Measurements from ENCODE around the gene ABLIM3. TPM values are rescaled to one million over a fixed set of nuclear protein-coding genes. Genes with fewer than 3 reads are reported as not detected.
A peak's percentile ranks its signal among the peaks of the same experiment; 100 is the strongest.
"Not testable (repeated sequence)": the region's sequence is repeated elsewhere in the genome, so short reads cannot be mapped to it uniquely, and the experiment has no call there.

Gene ABLIM3
- total and polyA plus RNA-seq, 12 donors, result 53.6 to 189 (median 103) TPM

DNA sequence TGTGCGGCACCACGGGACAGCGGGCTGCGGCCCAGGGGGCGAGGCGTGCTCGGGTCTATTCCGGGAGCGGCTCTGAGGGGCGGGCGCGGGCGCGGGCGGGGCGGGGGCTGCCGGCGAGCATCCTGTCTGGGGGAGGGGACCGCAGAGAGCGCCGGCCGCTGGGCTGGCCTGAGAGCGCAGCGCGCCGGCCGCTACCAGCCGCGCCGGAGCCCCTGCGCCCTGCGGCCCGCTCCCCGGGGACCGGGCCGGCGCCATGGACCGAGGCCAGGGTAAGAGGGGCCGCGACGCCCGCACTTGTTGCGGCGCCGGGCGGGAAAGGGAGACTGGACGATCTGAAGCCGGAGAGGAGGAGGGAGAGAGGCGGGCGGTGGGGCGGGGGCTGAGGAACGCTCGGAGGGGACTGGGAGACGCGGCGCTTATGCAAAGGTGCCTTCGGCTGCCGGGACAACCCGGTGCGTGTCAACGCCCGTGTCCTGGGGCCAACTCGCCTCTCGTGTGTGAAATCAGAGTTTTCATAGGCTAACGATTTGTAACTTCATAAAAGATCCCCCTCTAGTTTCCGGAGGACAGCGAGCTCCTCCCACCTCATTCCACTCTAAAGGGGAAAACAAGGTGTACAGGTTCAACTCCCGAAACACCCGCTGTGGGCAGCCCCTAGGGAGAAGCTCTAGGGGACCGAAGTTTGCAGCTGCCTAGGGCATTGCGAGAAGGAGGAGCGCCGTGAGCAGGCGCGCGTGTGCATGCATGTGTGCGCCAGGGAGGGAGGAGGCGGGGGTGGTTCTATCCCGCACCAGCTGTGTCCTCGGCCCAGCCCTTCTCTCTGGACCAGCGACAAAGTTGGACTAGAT, 130.6 kb downstream of the ABLIM3 start, which contains the start of gene AFAP1L1:
TSS of gene AFAP1L1 (plus strand) at position 144 of the 848 bp plus-strand sequence. CDS start at position 254, 110 bp downstream.
- Histone ChIP-seq H3K4me1 (peaks cover 0 to 74% (median 44%) of the 10 kb centered on the region in 9 donors), H3K27ac (peak within 1 kb of the TSS; percentile 83 to 98 (median 95)), H3K36me3 (peaks cover 0 to 20% (median 0%) of the 10 kb centered on the region in 9 donors), H3K4me3 (peak within 1 kb of the TSS; percentile 58 to 88 (median 77)), H3K27me3 (peaks cover 0 to 39% (median 0%) of the 10 kb centered on the region in 7 donors), H3K9me3 (peaks cover 0 to 16% (median 12%) of the 10 kb centered on the region in 11 donors)
- DNase-seq, result peak; percentile 81 to 86
- peak; percentile 86 to 93 (median 91) for ATAC-seq
- TF ChIP-seq, protein P1, sequence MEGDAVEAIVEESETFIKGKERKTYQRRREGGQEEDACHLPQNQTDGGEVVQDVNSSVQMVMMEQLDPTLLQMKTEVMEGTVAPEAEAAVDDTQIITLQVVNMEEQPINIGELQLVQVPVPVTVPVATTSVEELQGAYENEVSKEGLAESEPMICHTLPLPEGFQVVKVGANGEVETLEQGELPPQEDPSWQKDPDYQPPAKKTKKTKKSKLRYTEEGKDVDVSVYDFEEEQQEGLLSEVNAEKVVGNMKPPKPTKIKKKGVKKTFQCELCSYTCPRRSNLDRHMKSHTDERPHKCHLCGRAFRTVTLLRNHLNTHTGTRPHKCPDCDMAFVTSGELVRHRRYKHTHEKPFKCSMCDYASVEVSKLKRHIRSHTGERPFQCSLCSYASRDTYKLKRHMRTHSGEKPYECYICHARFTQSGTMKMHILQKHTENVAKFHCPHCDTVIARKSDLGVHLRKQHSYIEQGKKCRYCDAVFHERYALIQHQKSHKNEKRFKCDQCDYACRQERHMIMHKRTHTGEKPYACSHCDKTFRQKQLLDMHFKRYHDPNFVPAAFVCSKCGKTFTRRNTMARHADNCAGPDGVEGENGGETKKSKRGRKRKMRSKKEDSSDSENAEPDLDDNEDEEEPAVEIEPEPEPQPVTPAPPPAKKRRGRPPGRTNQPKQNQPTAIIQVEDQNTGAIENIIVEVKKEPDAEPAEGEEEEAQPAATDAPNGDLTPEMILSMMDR (IDR thresholded peaks at IDR 0.05), result no peak
- WGBS, 2 donors, result 0% methylated on average over 72 to 81 of the region's 81 CpGs
- intact Hi-C loops (cut with DNase I), result loop anchor here in 4 of 10 donors (5.0 to 10.0 kb wide), 5 partner anchors 35 to 293 kb away; partner anchors contain the start of gene GRPEL2 (in 1 of the 4)

DNA sequence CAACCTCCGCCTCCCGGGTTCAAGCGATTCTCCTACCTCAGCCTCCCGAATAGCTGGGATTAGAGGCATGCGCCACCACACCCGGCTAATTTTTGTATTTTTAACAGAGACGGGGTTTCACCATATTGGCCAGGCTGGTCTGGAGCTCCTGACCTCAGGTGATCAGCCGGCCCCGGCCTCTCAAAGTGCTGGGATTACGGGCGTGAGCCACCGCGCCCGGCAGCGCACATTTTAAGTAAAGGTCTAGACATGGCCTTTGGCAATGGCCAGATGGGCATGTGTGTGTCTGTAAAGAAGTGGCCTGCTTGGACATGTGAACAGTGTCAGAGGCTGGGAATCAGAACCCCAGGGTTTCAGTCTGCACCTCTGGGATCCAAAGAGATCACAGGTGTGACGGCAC, 131.5 kb downstream of the ABLIM3 start:
- intact Hi-C loops (cut with DNase I), result loop anchor here in 4 of 10 donors (5.0 to 10.0 kb wide), 5 partner anchors 35 to 292 kb away; partner anchors contain the start of gene GRPEL2 (in 1 of the 4)
- H3K27me3 ChIP-seq, result peaks cover 0 to 39% (median 0%) of the 10 kb centered on the region in 7 donors
- peak overlapping the region; percentile 83 to 98 (median 95) for H3K27ac ChIP-seq
- 24 to 31% methylated on average over 16 of the region's 16 CpGs for WGBS, 2 donors
- H3K36me3 ChIP-seq, result peaks cover 0 to 20% (median 0%) of the 10 kb centered on the region in 9 donors
- peak in 5 of 8 donors; percentile 19 to 39 (median 26) for ATAC-seq
- DNase-seq, result not testable (repeated sequence)
- peaks cover 0 to 16% (median 12%) of the 10 kb centered on the region in 11 donors for H3K9me3 ChIP-seq
- peaks cover 3 to 74% (median 52%) of the 10 kb centered on the region in 9 donors for H3K4me1 ChIP-seq
- H3K4me3 ChIP-seq, result peak overlapping the region; percentile 58 to 88 (median 77)

DNA sequence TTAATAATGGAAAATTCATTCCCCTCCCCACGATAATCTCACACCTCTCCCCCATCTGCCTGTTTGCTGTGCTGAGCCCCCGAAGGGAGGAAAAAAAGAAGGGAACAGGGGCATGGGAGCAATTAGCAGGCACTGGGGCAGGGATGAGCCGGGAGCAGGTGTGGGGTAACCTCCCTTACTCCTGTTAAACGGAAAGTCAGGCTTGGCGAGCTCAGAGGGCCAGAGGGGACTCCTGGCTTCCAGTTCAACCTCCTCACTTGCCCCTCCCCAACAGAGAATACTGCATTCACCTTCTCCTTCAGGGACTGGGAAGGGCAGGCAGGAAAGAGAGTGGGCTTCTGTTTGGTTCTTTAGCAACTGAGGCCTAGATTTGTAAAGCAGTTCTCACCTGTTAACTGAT, 131.9 kb downstream of the ABLIM3 start:
- peak in 4 of 8 donors; percentile 7 to 22 (median 13) for ATAC-seq
- WGBS, 2 donors, result 23 to 45% methylated on average over 5 of the region's 5 CpGs
- Histone ChIP-seq H3K4me1 (peaks cover 3 to 74% (median 57%) of the 10 kb centered on the region in 9 donors), H3K27me3 (peaks cover 0 to 39% (median 0%) of the 10 kb centered on the region in 7 donors), H3K4me3 (peak overlapping the region; percentile 58 to 88 (median 77)), H3K27ac (peak overlapping the region; percentile 83 to 98 (median 95)), H3K36me3 (peaks cover 0 to 20% (median 0%) of the 10 kb centered on the region in 9 donors), H3K9me3 (peaks cover 0 to 12% (median 9%) of the 10 kb centered on the region in 11 donors)
- no peak for DNase-seq
- intact Hi-C loops (cut with DNase I), result loop anchor here in 4 of 10 donors (5.0 to 10.0 kb wide), 5 partner anchors 34 to 292 kb away; partner anchors contain the start of gene GRPEL2 (in 1 of the 4)
- TF ChIP-seq, protein P1 (IDR thresholded peaks at IDR 0.05), result no peak

DNA sequence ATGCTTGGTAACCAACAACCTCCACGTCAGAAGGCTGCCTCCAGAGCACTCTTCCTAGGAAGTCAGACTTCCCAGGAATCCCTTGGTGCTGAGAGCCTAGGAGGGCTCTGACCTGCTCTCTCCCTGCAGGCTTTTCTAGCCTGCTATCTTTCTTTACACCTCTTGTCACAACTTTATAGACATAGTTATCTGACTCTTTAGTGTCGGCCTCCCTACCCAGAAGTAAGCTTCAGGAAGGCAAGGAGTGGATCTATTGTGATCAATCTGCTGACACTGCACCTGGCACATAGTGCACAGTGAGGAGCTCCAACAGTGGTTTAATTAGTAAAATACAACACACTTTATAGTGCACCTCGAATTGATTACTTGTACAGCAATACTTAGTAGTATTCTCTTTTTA, 132.7 kb downstream of the ABLIM3 start:
- H3K9me3 ChIP-seq, result peaks cover 0 to 5% (median 2%) of the 10 kb centered on the region in 11 donors
- WGBS, 2 donors, result 39 to 45% methylated on average over 3 of the region's 3 CpGs
- ATAC-seq (no peak), DNase-seq (no peak)
- peaks cover 0 to 20% (median 0%) of the 10 kb centered on the region in 9 donors for H3K36me3 ChIP-seq
- peaks cover 3 to 77% (median 64%) of the 10 kb centered on the region in 9 donors for H3K4me1 ChIP-seq
- intact Hi-C loops (cut with DNase I), result loop anchor here in 4 of 10 donors (5.0 to 10.0 kb wide), 5 partner anchors 33 to 291 kb away; partner anchors contain the start of gene GRPEL2 (in 1 of the 4)
- peak overlapping the region in 9 of 10 donors; percentile 83 to 98 (median 95) for H3K27ac ChIP-seq
- peak overlapping the region in 6 of 10 donors; percentile 69 to 88 (median 78) for H3K4me3 ChIP-seq
- peaks cover 0 to 39% (median 0%) of the 10 kb centered on the region in 7 donors for H3K27me3 ChIP-seq
- TF ChIP-seq, protein P1 (IDR thresholded peaks at IDR 0.05), result no peak
